ENCODE data around the gene CARD9. TPM values are rescaled to one million over a fixed set of nuclear protein-coding genes. Genes with fewer than 3 reads are reported as not detected.

Gene CARD9
- total and polyA plus RNA-seq, 2 donors, result 2.8 to 3.5 TPM

DNA sequence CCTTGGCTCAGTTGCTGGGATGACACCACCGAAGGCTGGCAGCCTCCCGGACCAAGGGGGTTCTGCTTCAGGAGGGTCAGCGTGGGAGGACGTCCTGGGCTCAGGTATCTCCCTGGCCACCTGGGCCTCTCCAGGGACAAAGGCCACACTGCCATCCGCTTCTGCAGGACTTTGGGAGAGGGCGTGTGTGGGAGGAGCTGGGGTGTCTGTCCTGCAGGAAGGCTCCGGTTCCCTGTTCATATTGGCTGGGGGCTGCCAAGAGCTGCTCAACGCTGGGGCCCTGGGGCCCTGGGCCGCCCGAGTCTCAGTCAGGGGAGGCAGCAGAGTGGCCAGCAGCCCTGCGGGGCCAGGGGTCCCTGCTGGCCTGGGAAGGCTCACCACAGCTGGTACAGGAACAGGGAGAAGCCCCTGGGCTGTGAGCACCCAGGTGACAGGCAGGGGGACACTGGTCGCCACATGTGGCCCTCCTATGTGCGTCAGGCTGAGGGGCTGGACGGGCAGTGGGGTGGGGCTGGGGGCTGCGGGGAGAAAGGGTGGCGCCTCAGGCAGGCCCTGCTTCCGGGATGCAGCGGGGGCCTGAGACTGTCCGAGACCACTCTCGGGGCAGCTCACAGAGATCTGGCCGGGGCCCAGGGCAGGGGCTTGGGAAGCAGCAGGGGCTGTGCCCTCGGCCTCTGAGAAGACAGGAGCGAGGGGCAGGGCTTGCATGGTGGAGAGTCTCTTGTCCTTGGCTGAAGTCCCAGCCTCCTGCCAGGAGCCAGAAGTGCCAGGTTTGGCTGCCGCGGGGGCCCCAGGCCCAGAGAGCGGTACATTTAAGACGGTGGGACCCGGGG is 4.9 kb upstream of the CARD9 start:
- Histone ChIP-seq H3K4me3 (ENCODE audit: low read length in 2 of 2) (no peak overlapping the region), H3K9me3 (ENCODE audit: control insufficient read depth in 2 of 2, insufficient read depth in 1 of 2, low read length in 1 of 2) (no peaks in the 10 kb centered on the region), H3K27me3 (ENCODE audit: control insufficient read depth in 2 of 2, insufficient read depth in 1 of 2, low read length in 1 of 2) (peaks cover 0 to 9% of the 10 kb centered on the region in 2 donors), H3K4me1 (ENCODE audit: control insufficient read depth in 2 of 2, insufficient read depth in 2 of 2, low read length in 2 of 2) (no peaks in the 10 kb centered on the region), H3K27ac (ENCODE audit: low read depth in 1 of 2, low read length in 1 of 2) (no peak overlapping the region), H3K36me3 (ENCODE audit: control insufficient read depth in 2 of 2, insufficient read depth in 2 of 2, low read length in 1 of 2) (peaks cover 38 to 50% of the 10 kb centered on the region in 2 donors)
- no peak for DNase-seq (ENCODE audit: low read depth in 6 of 9, low spot score in 9 of 9)
- 95% methylated on average over 28 of the region's 28 CpGs for WGBS

DNA sequence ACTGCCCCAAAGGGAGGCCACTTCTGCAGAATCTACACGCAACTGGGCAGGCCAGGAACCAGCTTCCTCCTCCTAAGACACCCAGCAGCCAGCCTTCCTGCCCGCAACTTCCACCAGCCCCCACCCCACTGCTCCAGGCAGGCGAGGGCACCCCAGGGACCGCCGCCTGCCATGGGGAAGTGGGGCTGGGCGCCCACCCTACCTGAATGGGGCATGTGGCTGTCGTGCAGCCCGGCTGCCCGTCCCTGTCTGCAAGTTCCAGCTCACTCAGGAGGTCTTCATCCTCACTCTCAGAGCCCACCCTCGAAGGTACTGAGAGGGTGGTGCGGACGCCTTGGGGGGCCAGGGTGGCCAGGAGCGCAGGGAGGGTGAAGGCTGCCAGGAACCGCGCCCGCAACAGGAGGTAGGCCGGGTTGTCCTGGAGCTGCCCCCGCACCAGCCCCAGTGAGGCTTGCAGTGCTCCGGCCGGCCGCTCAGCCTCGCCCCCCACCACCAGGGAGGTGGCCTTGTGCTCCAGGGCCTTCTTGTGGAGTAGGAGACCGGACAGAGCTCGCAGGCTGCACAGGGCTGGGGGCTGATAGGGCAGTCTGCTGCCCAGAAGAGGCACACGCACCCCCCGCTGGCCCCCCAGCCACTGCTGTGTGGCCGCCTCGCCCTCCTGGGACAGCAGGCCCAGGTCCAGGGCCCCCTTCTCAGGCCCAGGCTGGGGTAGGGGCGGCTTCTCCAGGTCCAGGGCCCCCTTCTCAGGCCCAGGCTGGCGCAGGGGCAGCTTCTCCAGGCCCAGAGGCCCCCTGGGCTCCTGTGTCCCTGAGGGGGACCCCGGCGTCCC is 4.1 kb upstream of the CARD9 start:
- DNase-seq (ENCODE audit: low read depth in 6 of 9, low spot score in 9 of 9), result no peak
- no peak overlapping the region for H3K27ac ChIP-seq (ENCODE audit: low read depth in 1 of 2, low read length in 1 of 2)
- H3K4me1 ChIP-seq (ENCODE audit: control insufficient read depth in 2 of 2, insufficient read depth in 2 of 2, low read length in 2 of 2), result peaks cover 0 to 7% of the 10 kb centered on the region in 2 donors
- WGBS, result 96% methylated on average over 32 of the region's 32 CpGs
- H3K27me3 ChIP-seq (ENCODE audit: control insufficient read depth in 2 of 2, insufficient read depth in 1 of 2, low read length in 1 of 2), result peaks cover 0 to 17% of the 10 kb centered on the region in 2 donors
- H3K4me3 ChIP-seq (ENCODE audit: low read length in 2 of 2), result no peak overlapping the region
- H3K9me3 ChIP-seq (ENCODE audit: control insufficient read depth in 2 of 2, insufficient read depth in 1 of 2, low read length in 1 of 2), result no peaks in the 10 kb centered on the region
- H3K36me3 ChIP-seq (ENCODE audit: control insufficient read depth in 2 of 2, insufficient read depth in 2 of 2, low read length in 1 of 2), result peaks cover 29 to 42% of the 10 kb centered on the region in 2 donors

DNA sequence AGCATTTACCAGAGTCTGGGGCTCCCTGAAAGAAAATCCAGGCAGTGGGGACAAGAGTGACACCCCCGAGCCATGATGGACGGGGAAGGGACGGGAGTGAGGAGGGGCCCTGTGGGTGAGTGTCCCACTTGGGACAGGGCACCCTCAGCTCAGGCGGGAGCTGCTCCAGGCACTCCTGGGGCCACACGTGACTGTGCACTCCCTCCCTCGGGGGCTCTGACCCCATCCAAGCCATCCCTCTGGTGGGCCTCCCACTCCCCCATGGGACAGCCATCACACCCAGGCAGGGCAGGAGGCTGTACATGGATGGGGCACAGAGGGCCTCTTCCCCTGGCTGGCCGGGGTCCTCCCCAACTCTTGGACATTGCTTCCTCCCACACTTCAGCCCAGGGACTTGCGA is 3.0 kb upstream of the CARD9 start:
- 94% methylated on average over 8 of the region's 8 CpGs for WGBS
- DNase-seq (ENCODE audit: low read depth in 6 of 9, low spot score in 9 of 9), result no peak
- Histone ChIP-seq H3K36me3 (ENCODE audit: control insufficient read depth in 2 of 2, insufficient read depth in 2 of 2, low read length in 1 of 2) (peaks cover 22 to 31% of the 10 kb centered on the region in 2 donors), H3K4me3 (ENCODE audit: low read length in 2 of 2) (no peak overlapping the region), H3K27ac (ENCODE audit: low read depth in 1 of 2, low read length in 1 of 2) (no peak overlapping the region), H3K27me3 (ENCODE audit: control insufficient read depth in 2 of 2, insufficient read depth in 1 of 2, low read length in 1 of 2) (peaks cover 0 to 27% of the 10 kb centered on the region in 2 donors), H3K4me1 (ENCODE audit: control insufficient read depth in 2 of 2, insufficient read depth in 2 of 2, low read length in 2 of 2) (peaks cover 0 to 10% of the 10 kb centered on the region in 2 donors), H3K9me3 (ENCODE audit: control insufficient read depth in 2 of 2, insufficient read depth in 1 of 2, low read length in 1 of 2) (no peaks in the 10 kb centered on the region)

DNA sequence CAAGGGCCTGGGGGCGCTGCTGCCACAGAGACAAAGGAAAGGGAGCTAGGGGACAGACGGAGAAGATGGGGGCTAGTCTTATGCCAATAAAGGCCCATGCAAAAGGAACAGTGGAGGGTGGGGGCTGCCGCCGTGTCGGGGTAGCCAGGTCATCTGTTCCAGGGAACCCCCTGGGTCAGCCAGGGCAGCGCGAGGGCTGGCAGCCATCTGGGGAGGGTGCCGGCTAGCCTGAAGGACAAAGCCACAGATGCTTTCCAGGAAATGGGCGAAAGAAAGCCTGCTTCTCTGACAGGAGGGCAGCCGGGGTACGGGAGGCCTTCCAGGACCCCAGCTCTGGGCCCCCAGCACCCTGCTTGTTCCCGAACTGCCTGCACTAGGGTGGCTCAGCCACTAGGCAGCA is 1.6 kb upstream of the CARD9 start:
- 95% methylated on average over 12 of the region's 12 CpGs for WGBS
- no peak for DNase-seq (ENCODE audit: low read depth in 6 of 9, low spot score in 9 of 9)
- Histone ChIP-seq H3K4me1 (ENCODE audit: control insufficient read depth in 2 of 2, insufficient read depth in 2 of 2, low read length in 2 of 2) (peaks cover 0 to 10% of the 10 kb centered on the region in 2 donors), H3K27me3 (ENCODE audit: control insufficient read depth in 2 of 2, insufficient read depth in 1 of 2, low read length in 1 of 2) (peaks cover 0 to 27% of the 10 kb centered on the region in 2 donors), H3K4me3 (ENCODE audit: low read length in 2 of 2) (no peak overlapping the region), H3K9me3 (ENCODE audit: control insufficient read depth in 2 of 2, insufficient read depth in 1 of 2, low read length in 1 of 2) (no peaks in the 10 kb centered on the region), H3K27ac (ENCODE audit: low read depth in 1 of 2, low read length in 1 of 2) (no peak overlapping the region), H3K36me3 (ENCODE audit: control insufficient read depth in 2 of 2, insufficient read depth in 2 of 2, low read length in 1 of 2) (peaks cover 14 to 21% of the 10 kb centered on the region in 2 donors)

DNA sequence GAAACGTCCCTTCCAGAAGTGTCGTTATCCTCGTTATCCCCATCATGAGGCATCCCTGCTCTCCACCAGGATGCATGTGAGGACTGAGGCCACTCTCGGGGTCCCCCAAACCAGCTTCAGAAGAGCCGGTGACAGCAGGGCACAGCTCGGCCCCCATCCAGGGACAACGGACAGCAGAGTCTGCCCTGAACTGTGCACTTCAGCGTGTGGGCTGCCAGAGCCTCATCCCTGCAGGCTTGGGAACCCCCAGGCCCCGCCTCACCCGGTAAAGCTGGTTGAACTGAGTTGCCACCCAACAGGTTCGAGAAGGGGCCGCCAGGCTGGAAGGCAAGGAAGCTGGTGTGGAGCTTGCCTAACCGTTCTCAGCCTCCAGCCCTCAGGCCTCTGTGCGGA is 710 bp upstream of the CARD9 start:
- Histone ChIP-seq H3K4me3 (ENCODE audit: low read length in 2 of 2) (no peak overlapping the region), H3K27me3 (ENCODE audit: control insufficient read depth in 2 of 2, insufficient read depth in 1 of 2, low read length in 1 of 2) (peaks cover 0 to 27% of the 10 kb centered on the region in 2 donors), H3K4me1 (ENCODE audit: control insufficient read depth in 2 of 2, insufficient read depth in 2 of 2, low read length in 2 of 2) (peaks cover 0 to 10% of the 10 kb centered on the region in 2 donors), H3K36me3 (ENCODE audit: control insufficient read depth in 2 of 2, insufficient read depth in 2 of 2, low read length in 1 of 2) (peaks cover 5 to 12% of the 10 kb centered on the region in 2 donors), H3K27ac (ENCODE audit: low read depth in 1 of 2, low read length in 1 of 2) (no peak overlapping the region), H3K9me3 (ENCODE audit: control insufficient read depth in 2 of 2, insufficient read depth in 1 of 2, low read length in 1 of 2) (no peaks in the 10 kb centered on the region)
- no peak for DNase-seq (ENCODE audit: low read depth in 6 of 9, low spot score in 9 of 9)
- 98% methylated on average over 14 of the region's 14 CpGs for WGBS

DNA sequence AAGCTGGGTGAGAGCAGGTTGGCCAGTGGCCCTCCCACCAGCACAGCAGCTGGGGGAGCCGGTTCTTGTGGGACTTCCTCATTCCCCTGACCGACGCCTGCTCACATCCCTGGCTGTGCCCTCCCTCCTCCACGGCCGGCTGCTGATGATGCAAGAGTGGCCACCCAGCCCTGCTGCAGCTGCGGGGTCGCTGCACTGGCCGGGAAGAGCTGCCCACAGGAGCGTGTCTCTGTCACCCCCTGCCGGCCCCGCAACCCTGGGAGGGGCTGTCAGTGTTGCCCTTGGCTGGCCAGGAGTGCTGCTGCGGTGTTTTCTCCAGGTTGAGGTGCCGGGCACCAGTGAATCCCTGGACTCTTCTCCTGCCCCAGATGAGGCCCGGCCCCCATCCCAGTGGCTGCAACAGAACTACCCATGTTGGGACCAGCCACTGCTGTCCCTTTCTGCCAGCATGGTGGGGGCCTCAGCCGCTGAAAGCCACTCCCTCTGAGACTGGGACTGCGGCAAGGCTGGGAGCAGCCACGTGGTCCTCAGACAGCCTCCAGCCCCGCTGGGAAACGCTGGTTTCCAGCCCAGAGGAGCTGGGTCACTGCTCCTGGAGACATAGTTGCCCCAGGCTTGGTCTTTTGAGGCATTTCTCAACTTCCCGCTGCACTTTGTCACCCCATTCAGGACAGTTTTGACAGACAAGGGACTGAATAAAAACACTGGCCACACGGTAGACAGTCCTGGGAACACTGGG is 739 bp downstream of the CARD9 start:
- no peak overlapping the region for H3K4me3 ChIP-seq (ENCODE audit: low read length in 2 of 2)
- no peaks in the 10 kb centered on the region for H3K36me3 ChIP-seq (ENCODE audit: control insufficient read depth in 2 of 2, insufficient read depth in 2 of 2, low read length in 1 of 2)
- WGBS, result 9% methylated on average over 21 of the region's 21 CpGs
- DNase-seq (ENCODE audit: low read depth in 6 of 9, low spot score in 9 of 9), result no peak
- no peak overlapping the region for H3K27ac ChIP-seq (ENCODE audit: low read depth in 1 of 2, low read length in 1 of 2)
- peaks cover 0 to 10% of the 10 kb centered on the region in 2 donors for H3K4me1 ChIP-seq (ENCODE audit: control insufficient read depth in 2 of 2, insufficient read depth in 2 of 2, low read length in 2 of 2)
- H3K9me3 ChIP-seq (ENCODE audit: control insufficient read depth in 2 of 2, insufficient read depth in 1 of 2, low read length in 1 of 2), result no peaks in the 10 kb centered on the region
- peaks cover 0 to 27% of the 10 kb centered on the region in 2 donors for H3K27me3 ChIP-seq (ENCODE audit: control insufficient read depth in 2 of 2, insufficient read depth in 1 of 2, low read length in 1 of 2)

DNA sequence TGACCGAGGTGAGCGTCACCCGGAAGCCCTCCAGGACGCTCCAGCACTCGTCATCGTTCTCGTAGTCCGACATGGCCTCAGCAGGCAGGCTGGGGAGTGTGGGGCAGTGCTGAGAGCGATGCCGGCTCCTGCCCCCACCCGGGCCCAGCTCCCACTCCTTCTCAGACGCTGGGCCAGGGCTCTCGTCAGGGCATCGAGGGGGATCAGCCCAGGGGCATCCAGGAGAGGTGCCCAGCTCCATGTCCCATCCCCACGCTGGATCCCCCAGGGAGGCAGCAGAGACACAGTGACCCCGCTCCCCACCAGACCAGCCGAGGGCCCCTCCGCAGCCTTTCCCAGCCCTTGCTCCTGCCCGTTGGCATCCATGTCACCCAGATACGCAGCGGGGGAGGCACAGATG is 1.5 kb downstream of the CARD9 start:
- Histone ChIP-seq H3K27ac (ENCODE audit: low read depth in 1 of 2, low read length in 1 of 2) (no peak overlapping the region), H3K27me3 (ENCODE audit: control insufficient read depth in 2 of 2, insufficient read depth in 1 of 2, low read length in 1 of 2) (peaks cover 0 to 27% of the 10 kb centered on the region in 2 donors), H3K9me3 (ENCODE audit: control insufficient read depth in 2 of 2, insufficient read depth in 1 of 2, low read length in 1 of 2) (no peaks in the 10 kb centered on the region), H3K36me3 (ENCODE audit: control insufficient read depth in 2 of 2, insufficient read depth in 2 of 2, low read length in 1 of 2) (no peaks in the 10 kb centered on the region), H3K4me1 (ENCODE audit: control insufficient read depth in 2 of 2, insufficient read depth in 2 of 2, low read length in 2 of 2) (peaks cover 0 to 10% of the 10 kb centered on the region in 2 donors), H3K4me3 (ENCODE audit: low read length in 2 of 2) (no peak overlapping the region)
- DNase-seq (ENCODE audit: low read depth in 6 of 9, low spot score in 9 of 9), result no peak
- WGBS, result 96% methylated on average over 21 of the region's 21 CpGs

DNA sequence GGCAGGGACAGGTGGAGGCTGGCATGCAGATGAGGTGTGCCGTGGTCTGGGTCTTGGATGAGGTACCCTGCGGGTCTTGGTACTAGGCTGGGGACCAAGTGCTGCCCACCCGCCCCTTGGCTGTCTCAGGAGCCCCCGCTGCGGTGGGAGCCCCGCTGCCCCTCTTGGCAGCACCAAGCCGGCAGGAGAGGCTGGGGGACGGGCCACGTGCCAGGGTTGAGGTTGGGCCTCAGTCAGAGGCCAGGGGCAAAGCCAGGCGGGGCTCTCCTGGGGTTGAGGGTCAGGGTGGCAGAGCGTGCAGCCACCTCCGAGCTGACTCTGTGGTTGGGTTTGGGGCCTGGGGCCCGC is 2.0 kb downstream of the CARD9 start:
- Histone ChIP-seq H3K27me3 (ENCODE audit: control insufficient read depth in 2 of 2, insufficient read depth in 1 of 2, low read length in 1 of 2) (peaks cover 0 to 27% of the 10 kb centered on the region in 2 donors), H3K4me3 (ENCODE audit: low read length in 2 of 2) (no peak overlapping the region), H3K36me3 (ENCODE audit: control insufficient read depth in 2 of 2, insufficient read depth in 2 of 2, low read length in 1 of 2) (no peaks in the 10 kb centered on the region), H3K27ac (ENCODE audit: low read depth in 1 of 2, low read length in 1 of 2) (no peak overlapping the region), H3K9me3 (ENCODE audit: control insufficient read depth in 2 of 2, insufficient read depth in 1 of 2, low read length in 1 of 2) (no peaks in the 10 kb centered on the region), H3K4me1 (ENCODE audit: control insufficient read depth in 2 of 2, insufficient read depth in 2 of 2, low read length in 2 of 2) (peaks cover 0 to 10% of the 10 kb centered on the region in 2 donors)
- no peak for DNase-seq (ENCODE audit: low read depth in 6 of 9, low spot score in 9 of 9)
- 97% methylated on average over 13 of the region's 13 CpGs for WGBS

Measured in thymus (tissue), 11 donors.